SK-N-SH treated with all-trans-retinoic acid at 6 μM for 48 hours (cell line): Measurements from ENCODE around the gene PDGFD.

ENCODE experiments used
- ATAC-seq: fragments of 200-7000 bp; cut with Tn5 transposase; 3 replicates; pipeline ENCODE4 v1.9.1; 2020; ENCODE audit warnings: mild to moderate bottlenecking, moderate library complexity
- ARNTL ChIP-seq: fragments of 450-650 bp; formaldehyde crosslinking; IDR thresholded peaks from 2 replicates; pipeline ENCODE4 v1.5.0; 2020; ENCODE audit warnings: low read depth, mild to moderate bottlenecking, moderate library complexity, borderline replicate concordance
- CREB5 ChIP-seq: fragments of 250-450 bp; sonication (Bioruptor Pico); IDR thresholded peaks from 2 replicates; pipeline ENCODE4 v1.5.1; 2020; ENCODE audit warnings: low read depth, mild to moderate bottlenecking, moderate library complexity
- CSDC2 ChIP-seq: fragments of 250-450 bp; sonication (Bioruptor Pico); IDR thresholded peaks from 2 replicates; pipeline ENCODE4 v1.5.0; 2020; ENCODE audit warnings: mild to moderate bottlenecking, moderate library complexity
- CSRNP3 ChIP-seq: fragments of 250-450 bp; sonication (Bioruptor Pico); IDR thresholded peaks from 2 replicates; pipeline ENCODE4 v1.5.1; 2021; ENCODE audit warnings: mild to moderate bottlenecking, moderate library complexity
- ESRRG ChIP-seq: fragments of 250-450 bp; sonication (Bioruptor Pico); IDR thresholded peaks from 2 replicates; pipeline ENCODE4 v1.6.1; 2021; ENCODE audit warnings: mild to moderate bottlenecking
- GLIS3 ChIP-seq: fragments of 250-450 bp; sonication (Bioruptor Pico); IDR thresholded peaks from 2 replicates; pipeline ENCODE4 v1.5.0; 2020; ENCODE audit warnings: mild to moderate bottlenecking, moderate library complexity
- ISL1 ChIP-seq: fragments of 250-450 bp; sonication (Bioruptor Pico); IDR thresholded peaks from 2 replicates; pipeline ENCODE4 v2.1.2; 2022; ENCODE audit warnings: mild to moderate bottlenecking, moderate library complexity
- OSR1 ChIP-seq: fragments of 250-450 bp; sonication (Bioruptor Pico); IDR thresholded peaks from 2 replicates; pipeline ENCODE4 v1.8.0; 2022; ENCODE audit warnings: moderate library complexity, mild to moderate bottlenecking, inconsistent platforms
- PATZ1 ChIP-seq: fragments of 250-450 bp; sonication (Bioruptor Pico); IDR thresholded peaks from 2 replicates; pipeline ENCODE4 v1.8.0; 2020; ENCODE audit warnings: mild to moderate bottlenecking, moderate library complexity, borderline replicate concordance
- POU6F1 ChIP-seq: fragments of 250-450 bp; sonication (Bioruptor Pico); IDR thresholded peaks from 2 replicates; pipeline ENCODE4 v1.8.0; 2021; ENCODE audit warnings: low read depth, mild to moderate bottlenecking, moderate library complexity, borderline replicate concordance
- PPARA ChIP-seq: fragments of 250-450 bp; sonication (Bioruptor Pico); IDR thresholded peaks from 2 replicates; pipeline ENCODE4 v1.5.0; 2020; ENCODE audit warnings: mild to moderate bottlenecking, borderline replicate concordance
- RARB ChIP-seq: fragments of 250-450 bp; sonication (Bioruptor Pico); IDR thresholded peaks from 2 replicates; pipeline ENCODE4 v1.8.0; 2021; ENCODE audit warnings: mild to moderate bottlenecking, moderate library complexity
- SNAI2 ChIP-seq: fragments of 250-450 bp; sonication (Bioruptor Pico); IDR thresholded peaks from 2 replicates; pipeline ENCODE4 v1.5.0; 2020; ENCODE audit warnings: mild to moderate bottlenecking, moderate library complexity
- TCF4 ChIP-seq: fragments of 250-450 bp; sonication (Bioruptor Pico); IDR thresholded peaks from 2 replicates; pipeline ENCODE4 v1.8.0; 2021; ENCODE audit warnings: mild to moderate bottlenecking, moderate library complexity, borderline replicate concordance
- TOX ChIP-seq: fragments of 250-450 bp; sonication (Bioruptor Pico); IDR thresholded peaks from 2 replicates; pipeline ENCODE4 v1.8.0; 2021; ENCODE audit warnings: mild to moderate bottlenecking, moderate library complexity, borderline replicate concordance
- TSHZ2 ChIP-seq: fragments of 250-450 bp; sonication (Bioruptor Pico); IDR thresholded peaks from 2 replicates; pipeline ENCODE4 v1.5.0; 2020; ENCODE audit warnings: mild to moderate bottlenecking, moderate library complexity
- ZC3H10 ChIP-seq: fragments of 250-450 bp; sonication (Bioruptor Pico); IDR thresholded peaks from 2 replicates; pipeline ENCODE4 v1.5.1; 2021; ENCODE audit warnings: mild to moderate bottlenecking, moderate library complexity
- ZFP3 ChIP-seq: fragments of 250-450 bp; sonication (Bioruptor Pico); IDR thresholded peaks from 2 replicates; pipeline ENCODE4 v1.5.0; 2020; ENCODE audit warnings: mild to moderate bottlenecking, moderate library complexity
- ZFP30 ChIP-seq: fragments of 450-650 bp; formaldehyde crosslinking; IDR thresholded peaks from 2 replicates; pipeline ENCODE4 v1.5.0; 2022; ENCODE audit warnings: mild to moderate bottlenecking, moderate library complexity
- ZNF565 ChIP-seq: fragments of 450-650 bp; formaldehyde crosslinking; conservative IDR thresholded peaks from 2 replicates; pipeline ENCODE4 v1.5.0; 2020; ENCODE audit warnings: low read depth, mild to moderate bottlenecking, moderate library complexity
- ZNF70 ChIP-seq: fragments of 450-650 bp; formaldehyde crosslinking; IDR thresholded peaks from 2 replicates; pipeline ENCODE4 v1.5.0; 2020; ENCODE audit warnings: mild to moderate bottlenecking, moderate library complexity
- ZNF8 ChIP-seq: fragments of 450-650 bp; formaldehyde crosslinking; IDR thresholded peaks from 2 replicates; pipeline ENCODE4 v1.5.0; 2020; ENCODE audit warnings: mild to moderate bottlenecking, moderate library complexity

PDGFD gene

GRCh38 chr11:103898065-103898464, 265.9 kb downstream of the PDGFD start:
- TF ChIP-seq OSR1 (CRISPR knock-in tag) (no peak), ZNF70 (CRISPR knock-in tag) (no peak), ESRRG (CRISPR knock-in tag) (no peak), GLIS3 (no peak), ZC3H10 (CRISPR knock-in tag) (no peak), TSHZ2 (CRISPR knock-in tag) (no peak), ARNTL (CRISPR knock-in tag) (no peak), POU6F1 (CRISPR knock-in tag) (no peak), TOX (CRISPR knock-in tag) (no peak), ZNF565 (CRISPR knock-in tag) (no peak), CSDC2 (CRISPR knock-in tag) (no peak), TCF4 (CRISPR knock-in tag) (no peak), ZFP3 (CRISPR knock-in tag) (no peak), ISL1 (CRISPR knock-in tag) (no peak), PPARA (no peak), CREB5 (no peak), RARB (CRISPR knock-in tag) (no peak), SNAI2 (CRISPR knock-in tag) (no peak), ZFP30 (CRISPR knock-in tag) (no peak), PATZ1 (no peak)
- TF ChIP-seq, all 23 proteins: peak for 0
- no peak for ATAC-seq

GRCh38 chr11:103897160-103897936, 266.6 kb downstream of the PDGFD start:
- no peak for TF ChIP-seq ZNF8 (CRISPR knock-in tag)
- no peak for TF ChIP-seq ESRRG (CRISPR knock-in tag)
- TF ChIP-seq ISL1 (CRISPR knock-in tag), result no peak
- TF ChIP-seq SNAI2 (CRISPR knock-in tag), result no peak
- TF ChIP-seq ZC3H10 (CRISPR knock-in tag), result no peak
- no peak for TF ChIP-seq CSRNP3
- TF ChIP-seq OSR1 (CRISPR knock-in tag), result no peak
- no peak for TF ChIP-seq PATZ1
- no peak for TF ChIP-seq RARB (CRISPR knock-in tag)
- TF ChIP-seq TSHZ2 (CRISPR knock-in tag), result no peak
- no peak for TF ChIP-seq ARNTL (CRISPR knock-in tag)
- no peak for TF ChIP-seq ZNF565 (CRISPR knock-in tag)
- no peak for TF ChIP-seq GLIS3
- TF ChIP-seq CSDC2 (CRISPR knock-in tag), result no peak
- no peak for TF ChIP-seq TCF4 (CRISPR knock-in tag)
- ATAC-seq, result peak; percentile 24; the same call in 2 of the 3 replicates
